Measurements from ENCODE around the gene SLC16A3. TPM values are rescaled to one million over a fixed set of nuclear protein-coding genes. Genes with fewer than 3 reads are reported as not detected.
A peak's percentile ranks its signal among the peaks of the same experiment; 100 is the strongest.

Gene SLC16A3
- total RNA-seq, 1 donor, result 222 TPM

DNA sequence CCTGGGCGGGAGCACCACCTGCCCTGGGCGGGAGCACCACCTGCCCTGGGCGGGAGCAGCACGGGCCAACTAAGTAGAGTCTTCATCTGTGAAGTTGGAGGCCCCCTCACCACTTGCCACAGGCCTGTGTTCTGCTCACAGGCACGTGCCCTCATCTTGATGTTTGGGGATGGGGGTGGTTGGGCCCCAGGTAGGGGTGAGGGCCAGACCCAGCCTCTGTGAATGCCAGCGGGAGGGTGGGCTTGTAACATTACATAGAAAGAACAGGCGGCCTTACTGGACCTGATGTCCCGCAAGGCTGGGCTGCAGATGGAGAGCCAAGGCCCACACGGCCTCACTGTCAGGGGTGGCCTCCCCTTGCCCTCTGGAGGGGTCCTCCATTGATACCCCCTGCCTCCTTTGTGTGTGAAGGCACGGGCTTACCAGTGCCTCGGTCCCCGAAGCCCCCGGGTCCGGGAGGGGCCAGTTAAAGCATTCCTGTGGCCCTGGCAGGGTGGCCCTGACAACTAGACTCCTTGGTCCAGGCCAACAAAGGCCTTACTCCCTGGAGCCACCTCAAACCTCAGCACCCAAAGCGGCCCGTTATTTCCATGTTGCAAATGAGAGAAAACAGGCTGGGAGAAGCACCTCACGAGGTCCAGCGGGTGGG is 1.1 kb upstream of the SLC16A3 start:
- Histone ChIP-seq H3K4me1 (ENCODE audit: insufficient read depth, low read length) (no peaks in the 10 kb centered on the region), H3K79me2 (ENCODE audit: insufficient read depth, low read length) (peaks cover 39% of the 10 kb centered on the region), H3K4me2 (ENCODE audit: insufficient read depth, low read length) (peak overlapping the region; percentile 67), H3K27me3 (ENCODE audit: insufficient read depth, low read length) (no peaks in the 10 kb centered on the region), H3K27ac (ENCODE audit: low read depth, low read length) (no peak overlapping the region), H2AFZ (ENCODE audit: low read length) (no peak overlapping the region), H3K4me3 (ENCODE audit: insufficient read depth, low read length) (peak overlapping the region; percentile 89), H4K20me1 (ENCODE audit: insufficient read depth, low read length) (peaks cover 31% of the 10 kb centered on the region), H3K36me3 (ENCODE audit: insufficient read depth, low read length) (no peaks in the 10 kb centered on the region), H3K9me3 (ENCODE audit: low read depth, low read length) (no peaks in the 10 kb centered on the region)
- DNase-seq (ENCODE audit: insufficient read length, low spot score, missing footprints), result peak; percentile 88
- TF ChIP-seq, protein P1, sequence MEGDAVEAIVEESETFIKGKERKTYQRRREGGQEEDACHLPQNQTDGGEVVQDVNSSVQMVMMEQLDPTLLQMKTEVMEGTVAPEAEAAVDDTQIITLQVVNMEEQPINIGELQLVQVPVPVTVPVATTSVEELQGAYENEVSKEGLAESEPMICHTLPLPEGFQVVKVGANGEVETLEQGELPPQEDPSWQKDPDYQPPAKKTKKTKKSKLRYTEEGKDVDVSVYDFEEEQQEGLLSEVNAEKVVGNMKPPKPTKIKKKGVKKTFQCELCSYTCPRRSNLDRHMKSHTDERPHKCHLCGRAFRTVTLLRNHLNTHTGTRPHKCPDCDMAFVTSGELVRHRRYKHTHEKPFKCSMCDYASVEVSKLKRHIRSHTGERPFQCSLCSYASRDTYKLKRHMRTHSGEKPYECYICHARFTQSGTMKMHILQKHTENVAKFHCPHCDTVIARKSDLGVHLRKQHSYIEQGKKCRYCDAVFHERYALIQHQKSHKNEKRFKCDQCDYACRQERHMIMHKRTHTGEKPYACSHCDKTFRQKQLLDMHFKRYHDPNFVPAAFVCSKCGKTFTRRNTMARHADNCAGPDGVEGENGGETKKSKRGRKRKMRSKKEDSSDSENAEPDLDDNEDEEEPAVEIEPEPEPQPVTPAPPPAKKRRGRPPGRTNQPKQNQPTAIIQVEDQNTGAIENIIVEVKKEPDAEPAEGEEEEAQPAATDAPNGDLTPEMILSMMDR (IDR thresholded peaks at IDR 0.05; ENCODE audit: extremely low read depth, low read depth, low read length), result no peak

DNA sequence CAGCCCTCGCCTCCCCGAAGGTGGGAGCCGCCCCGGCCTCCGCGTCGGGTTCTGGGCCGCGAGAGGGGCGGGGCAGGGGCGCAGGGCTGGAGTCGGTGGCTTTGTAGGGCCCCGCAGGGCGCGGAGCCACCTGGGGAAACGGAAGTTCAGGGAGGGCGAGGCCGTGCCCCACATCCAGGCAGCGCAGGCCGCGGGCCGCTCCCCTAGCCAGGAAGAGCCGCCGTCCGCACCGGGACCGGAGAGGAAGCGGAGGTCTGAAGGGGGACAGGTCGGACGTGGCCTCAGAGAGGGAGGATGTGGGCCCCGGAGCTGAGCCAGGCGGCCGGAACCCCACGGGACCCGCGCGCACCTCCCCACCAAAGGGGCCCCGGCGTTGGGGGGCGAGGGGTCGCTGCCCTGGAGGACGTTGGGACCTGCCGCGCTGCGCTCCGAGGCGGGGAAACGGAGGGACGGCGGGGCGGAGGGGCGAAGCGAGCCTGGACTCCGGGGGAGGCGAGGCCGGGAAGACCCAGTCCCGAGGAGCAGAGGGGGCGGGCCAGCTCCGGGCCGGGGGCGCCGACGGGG is 482 bp upstream of the SLC16A3 start:
- H3K4me1 ChIP-seq (ENCODE audit: insufficient read depth, low read length), result no peaks in the 10 kb centered on the region
- H3K4me3 ChIP-seq (ENCODE audit: insufficient read depth, low read length), result peak overlapping the region; percentile 89
- H3K27me3 ChIP-seq (ENCODE audit: insufficient read depth, low read length), result no peaks in the 10 kb centered on the region
- peak overlapping the region; percentile 41 for H3K27ac ChIP-seq (ENCODE audit: low read depth, low read length)
- TF ChIP-seq, protein P1 (IDR thresholded peaks at IDR 0.05; ENCODE audit: extremely low read depth, low read depth, low read length), result no peak
- peaks cover 36% of the 10 kb centered on the region for H4K20me1 ChIP-seq (ENCODE audit: insufficient read depth, low read length)
- peaks cover 45% of the 10 kb centered on the region for H3K79me2 ChIP-seq (ENCODE audit: insufficient read depth, low read length)
- no peaks in the 10 kb centered on the region for H3K9me3 ChIP-seq (ENCODE audit: low read depth, low read length)
- peak overlapping the region; percentile 67 for H3K4me2 ChIP-seq (ENCODE audit: insufficient read depth, low read length)
- H3K36me3 ChIP-seq (ENCODE audit: insufficient read depth, low read length), result peaks cover 5% of the 10 kb centered on the region
- DNase-seq (ENCODE audit: insufficient read length, low spot score, missing footprints), result peak; percentile 82
- H2AFZ ChIP-seq (ENCODE audit: low read length), result no peak overlapping the region

GRCh38 chr17:82229698-82230608 is 1.1 kb downstream of the SLC16A3 start:
- Histone ChIP-seq H3K27ac (ENCODE audit: low read depth, low read length) (peak overlapping the region; percentile 63), H3K4me1 (ENCODE audit: insufficient read depth, low read length) (no peaks in the 10 kb centered on the region)

More at GRCh38 chr17:82229698-82230608, 1.1 kb downstream of the SLC16A3 start:
- DNase-seq (ENCODE audit: insufficient read length, low spot score, missing footprints), result peak; percentile 98
- TF ChIP-seq, protein P1 (IDR thresholded peaks at IDR 0.05; ENCODE audit: extremely low read depth, low read depth, low read length), result no peak
- H3K9me3 ChIP-seq (ENCODE audit: low read depth, low read length), result no peaks in the 10 kb centered on the region
- H3K36me3 ChIP-seq (ENCODE audit: insufficient read depth, low read length), result peaks cover 12% of the 10 kb centered on the region
- H3K4me3 ChIP-seq (ENCODE audit: insufficient read depth, low read length), result peak overlapping the region; percentile 89
- peaks cover 50% of the 10 kb centered on the region for H4K20me1 ChIP-seq (ENCODE audit: insufficient read depth, low read length)
- no peaks in the 10 kb centered on the region for H3K27me3 ChIP-seq (ENCODE audit: insufficient read depth, low read length)
- peak overlapping the region; percentile 86 for H3K4me2 ChIP-seq (ENCODE audit: insufficient read depth, low read length)
- H3K79me2 ChIP-seq (ENCODE audit: insufficient read depth, low read length), result peaks cover 58% of the 10 kb centered on the region
- no peak overlapping the region for H2AFZ ChIP-seq (ENCODE audit: low read length)

Data from osteoblast (primary cell).